Measurements from ENCODE around the gene MTURN.

GRCh38 chr7:30147785-30148184 is 13.0 kb downstream of the MTURN start:
- TF ChIP-seq CTCF (IDR thresholded peaks at IDR 0.05) (no peak), POLR2A (IDR thresholded peaks at IDR 0.05) (no peak)

Measured in adrenal gland (tissue), 5 donors.